OCI-LY3 (cell line): Measurements from ENCODE around the gene LMTK3.

Experiments
- CTCF ChIP-seq: fragments of 200-600, 300-600 bp; sonication (generic); IDR thresholded peaks from 2 replicates; pipeline ENCODE4 v1.5.1; 2014; ENCODE audit warnings: antibody characterized with exemption, low read length, low read depth
- EZH2phosphoT487 ChIP-seq: fragments of 200-600 bp; shearing (Covaris generic); IDR thresholded peaks from 2 replicates; pipeline ENCODE4 v1.6.1; 2018; ENCODE audit warnings: antibody characterized with exemption, mixed run types, low read depth

- no peak for TF ChIP-seq CTCF
- no peak for TF ChIP-seq EZH2phosphoT487
Observed at GRCh38 chr19:48524732-48525131, 13.1 kb upstream of the LMTK3 start.
